ENCODE results near the gene TMEM179.

Gene TMEM179

GRCh38 chr14:104578321-104578720 lies 26.3 kb downstream of the TMEM179 start:
- TF ChIP-seq REST (IDR thresholded peaks at IDR 0.05; ENCODE audit: insufficient read depth in 1 of 2, low read depth in 2 of 2, low read length in 2 of 2), result no peak
- TF ChIP-seq FOXP2 (optimal IDR thresholded peaks at IDR 0.05; ENCODE audit: borderline replicate concordance, extremely low read depth, extremely low read length, insufficient read depth), result no peak
- no peak for TF ChIP-seq TAF1 (IDR thresholded peaks at IDR 0.05; ENCODE audit: borderline replicate concordance, insufficient read depth, low read length)
- no peak for TF ChIP-seq SIN3A (IDR thresholded peaks at IDR 0.05; ENCODE audit: borderline replicate concordance, insufficient read depth, low read length)
- TF ChIP-seq POLR2AphosphoS5 (IDR thresholded peaks at IDR 0.05; ENCODE audit: low read depth, low read length), result no peak

GRCh38 chr14:104577847-104578301 lies 26.7 kb downstream of the TMEM179 start:
- TF ChIP-seq SIN3A (IDR thresholded peaks at IDR 0.05; ENCODE audit: borderline replicate concordance, insufficient read depth, low read length), result no peak
- no peak for TF ChIP-seq REST (IDR thresholded peaks at IDR 0.05; ENCODE audit: insufficient read depth in 1 of 2, low read depth in 2 of 2, low read length in 2 of 2)
- no peak for TF ChIP-seq FOXP2 (optimal IDR thresholded peaks at IDR 0.05; ENCODE audit: borderline replicate concordance, extremely low read depth, extremely low read length, insufficient read depth)
- no peak for TF ChIP-seq TAF1 (IDR thresholded peaks at IDR 0.05; ENCODE audit: borderline replicate concordance, insufficient read depth, low read length)
- TF ChIP-seq POLR2AphosphoS5 (IDR thresholded peaks at IDR 0.05; ENCODE audit: low read depth, low read length), result no peak

GRCh38 chr14:104577426-104577825 lies 27.1 kb downstream of the TMEM179 start:
- TF ChIP-seq FOXP2 (optimal IDR thresholded peaks at IDR 0.05; ENCODE audit: borderline replicate concordance, extremely low read depth, extremely low read length, insufficient read depth) (no peak), TAF1 (IDR thresholded peaks at IDR 0.05; ENCODE audit: borderline replicate concordance, insufficient read depth, low read length) (no peak), POLR2AphosphoS5 (IDR thresholded peaks at IDR 0.05; ENCODE audit: low read depth, low read length) (no peak), SIN3A (IDR thresholded peaks at IDR 0.05; ENCODE audit: borderline replicate concordance, insufficient read depth, low read length) (no peak), REST (IDR thresholded peaks at IDR 0.05; ENCODE audit: insufficient read depth in 1 of 2, low read depth in 2 of 2, low read length in 2 of 2) (no peak)

- TF ChIP-seq FOXP2 (optimal IDR thresholded peaks at IDR 0.05; ENCODE audit: borderline replicate concordance, extremely low read depth, extremely low read length, insufficient read depth), result no peak
- no peak for TF ChIP-seq POLR2AphosphoS5 (IDR thresholded peaks at IDR 0.05; ENCODE audit: low read depth, low read length)
- no peak for TF ChIP-seq REST (IDR thresholded peaks at IDR 0.05; ENCODE audit: insufficient read depth in 1 of 2, low read depth in 2 of 2, low read length in 2 of 2)
- no peak for TF ChIP-seq TAF1 (IDR thresholded peaks at IDR 0.05; ENCODE audit: borderline replicate concordance, insufficient read depth, low read length)
- no peak for TF ChIP-seq SIN3A (IDR thresholded peaks at IDR 0.05; ENCODE audit: borderline replicate concordance, insufficient read depth, low read length)
These were observed 27.6 kb downstream of the TMEM179 start for GRCh38 chr14:104576970-104577332.
